A549 (cell line): ENCODE data around the gene CELF6.

Experiments
- CTCF ChIP-seq: fragments of >200 bp; sonication (Bioruptor Twin); formaldehyde crosslinking; IDR thresholded peaks from 3 replicates; pipeline ENCODE4 v1.5.1; 2016
- REST ChIP-seq: fragments of 200-600 bp; sonication (generic); IDR thresholded peaks from 2 replicates; pipeline ENCODE4 v1.6.1; 2016; ENCODE audit warnings: antibody characterized with exemption, mild to moderate bottlenecking, moderate library complexity

- TF ChIP-seq CTCF (no peak), REST (no peak)
These were observed 38.8 kb upstream of the CELF6 start for GRCh38 chr15:72358650-72359171.
